Limb (tissue), 2 donors: ENCODE results near the gene PLTP.
A peak's percentile ranks its signal among the peaks of the same experiment; 100 is the strongest.
"Not testable (repeated sequence)": the region's sequence is repeated elsewhere in the genome, so short reads cannot be mapped to it uniquely, and the experiment has no call there.

ENCODE experiments used
- DNase-seq, 2 donors: peaks; one replicate each; pipeline ENCODE4 v3.0.0-alpha.2; 2016; ENCODE audit errors: extremely low spot score in 2 of 2

PLTP gene, protein sequence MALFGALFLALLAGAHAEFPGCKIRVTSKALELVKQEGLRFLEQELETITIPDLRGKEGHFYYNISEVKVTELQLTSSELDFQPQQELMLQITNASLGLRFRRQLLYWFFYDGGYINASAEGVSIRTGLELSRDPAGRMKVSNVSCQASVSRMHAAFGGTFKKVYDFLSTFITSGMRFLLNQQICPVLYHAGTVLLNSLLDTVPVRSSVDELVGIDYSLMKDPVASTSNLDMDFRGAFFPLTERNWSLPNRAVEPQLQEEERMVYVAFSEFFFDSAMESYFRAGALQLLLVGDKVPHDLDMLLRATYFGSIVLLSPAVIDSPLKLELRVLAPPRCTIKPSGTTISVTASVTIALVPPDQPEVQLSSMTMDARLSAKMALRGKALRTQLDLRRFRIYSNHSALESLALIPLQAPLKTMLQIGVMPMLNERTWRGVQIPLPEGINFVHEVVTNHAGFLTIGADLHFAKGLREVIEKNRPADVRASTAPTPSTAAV

DNA sequence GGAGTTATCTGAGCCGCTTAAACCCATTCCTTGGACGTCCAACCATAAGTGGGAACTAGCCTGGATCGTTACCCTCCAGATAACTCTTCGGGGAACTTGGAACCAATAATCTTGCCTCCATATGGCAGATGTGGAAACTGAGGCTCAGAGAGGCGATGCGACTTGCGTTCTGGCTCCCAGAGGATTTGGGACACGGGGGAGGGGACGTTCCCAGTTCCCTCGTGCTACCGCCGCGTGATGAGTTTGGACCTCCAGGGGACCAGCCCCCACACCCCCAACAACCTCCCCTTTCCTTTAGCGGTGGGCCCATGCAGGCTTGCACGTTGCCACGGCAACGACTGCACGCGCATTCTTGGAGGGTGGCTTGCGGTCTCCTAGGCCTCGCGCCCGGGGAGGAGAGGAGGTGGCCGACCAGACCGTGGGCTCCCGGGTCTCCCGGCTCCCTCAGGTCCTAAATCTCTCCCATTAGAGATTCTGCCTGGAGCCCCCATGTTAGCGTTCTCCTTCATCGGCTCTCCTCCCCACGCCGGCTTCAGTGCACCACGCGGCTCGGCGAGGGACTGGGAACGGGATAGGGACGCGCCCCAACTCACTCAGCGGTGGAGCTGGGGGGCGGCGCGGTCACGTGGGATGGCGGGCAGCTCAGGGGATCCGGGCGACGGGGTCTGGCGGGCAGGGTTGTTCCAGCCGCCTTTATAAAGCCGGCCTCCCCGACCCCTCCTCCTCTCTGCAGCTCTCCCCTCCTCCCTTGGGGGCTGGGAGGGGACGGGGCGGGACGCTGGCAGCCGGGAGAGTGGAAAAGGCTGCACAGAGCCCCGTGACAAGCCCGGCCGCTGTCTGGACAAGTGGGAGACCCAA, at the start of gene PLTP:
PLTP (minus strand) TSS at position 670 of the 858 bp plus-strand sequence. CDS start 703 bp downstream, outside the sequence.
- peak; percentile 34 to 84 for DNase-seq

DNA sequence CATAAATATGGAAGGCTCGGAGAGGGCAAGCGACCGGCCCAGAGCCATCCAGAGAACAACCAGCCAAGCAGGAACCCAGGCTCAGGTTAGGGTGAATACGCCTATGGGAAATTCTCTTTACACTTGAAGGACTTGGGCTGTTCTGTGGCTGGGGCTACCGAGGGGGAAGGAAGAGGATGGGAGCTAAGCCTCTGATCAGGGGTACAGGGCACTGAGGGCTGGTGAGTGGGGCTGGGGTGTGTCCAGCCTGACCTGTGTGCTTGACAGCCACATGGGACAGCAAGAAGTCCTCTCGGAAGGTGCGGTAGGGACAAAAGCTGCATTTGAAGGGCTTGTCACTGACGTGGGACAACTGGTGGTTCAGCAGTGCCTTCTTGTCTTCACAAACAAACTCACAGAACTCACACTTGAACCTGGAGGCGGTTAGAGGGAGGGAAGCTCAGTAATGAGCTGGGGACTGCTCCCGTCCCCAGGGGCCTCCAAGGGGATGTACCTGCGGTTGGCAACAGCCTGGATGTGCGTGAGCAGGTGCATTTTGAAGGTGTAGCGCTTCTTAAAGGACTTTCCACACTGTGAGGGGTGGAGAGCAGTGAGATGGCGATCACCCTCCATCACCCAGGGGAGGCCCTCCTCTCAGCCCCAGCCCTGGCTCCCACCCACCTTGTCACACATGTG, 48.1 kb upstream of the PLTP start:
- no peak for DNase-seq

DNA sequence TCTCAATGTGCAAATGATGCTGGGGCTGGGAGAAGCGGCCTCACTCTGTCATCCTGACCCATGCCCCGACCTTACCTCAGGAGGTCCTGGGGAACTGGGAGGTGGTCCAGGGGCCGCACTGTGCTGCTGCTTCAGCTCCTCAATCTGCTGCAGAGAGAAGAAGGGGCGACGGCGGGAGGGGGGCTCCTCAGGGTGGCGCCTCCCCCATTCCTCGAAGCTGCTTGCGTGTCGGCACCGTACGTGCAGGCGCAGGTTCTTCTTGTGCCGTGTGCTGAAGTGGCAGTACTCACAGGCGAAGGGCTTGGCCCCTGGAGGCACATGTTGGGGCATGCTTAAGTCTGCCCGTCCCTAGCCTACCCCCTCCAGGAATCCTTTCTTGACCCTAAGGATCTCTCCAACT, 47.2 kb upstream of the PLTP start:
- no peak for DNase-seq

DNA sequence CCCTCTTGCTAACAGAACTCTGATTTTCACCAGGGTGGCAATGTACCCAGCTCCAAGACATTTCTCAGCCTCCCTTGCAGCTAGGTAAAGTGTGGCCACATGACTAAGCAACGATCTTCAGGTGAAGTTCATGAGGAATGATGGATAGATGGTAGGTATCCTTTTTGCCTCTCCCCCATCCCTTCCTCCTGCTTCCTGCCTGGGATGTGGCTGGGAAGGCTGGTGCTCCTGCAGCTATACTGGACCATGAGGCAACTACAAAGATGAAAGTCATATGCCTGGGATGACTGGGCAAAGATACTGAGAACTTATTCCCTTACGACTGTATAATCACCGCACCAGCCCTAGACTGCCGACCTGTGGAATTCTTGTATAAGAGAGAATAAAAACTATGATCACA, 46.6 kb upstream of the PLTP start:
- no peak for DNase-seq

DNA sequence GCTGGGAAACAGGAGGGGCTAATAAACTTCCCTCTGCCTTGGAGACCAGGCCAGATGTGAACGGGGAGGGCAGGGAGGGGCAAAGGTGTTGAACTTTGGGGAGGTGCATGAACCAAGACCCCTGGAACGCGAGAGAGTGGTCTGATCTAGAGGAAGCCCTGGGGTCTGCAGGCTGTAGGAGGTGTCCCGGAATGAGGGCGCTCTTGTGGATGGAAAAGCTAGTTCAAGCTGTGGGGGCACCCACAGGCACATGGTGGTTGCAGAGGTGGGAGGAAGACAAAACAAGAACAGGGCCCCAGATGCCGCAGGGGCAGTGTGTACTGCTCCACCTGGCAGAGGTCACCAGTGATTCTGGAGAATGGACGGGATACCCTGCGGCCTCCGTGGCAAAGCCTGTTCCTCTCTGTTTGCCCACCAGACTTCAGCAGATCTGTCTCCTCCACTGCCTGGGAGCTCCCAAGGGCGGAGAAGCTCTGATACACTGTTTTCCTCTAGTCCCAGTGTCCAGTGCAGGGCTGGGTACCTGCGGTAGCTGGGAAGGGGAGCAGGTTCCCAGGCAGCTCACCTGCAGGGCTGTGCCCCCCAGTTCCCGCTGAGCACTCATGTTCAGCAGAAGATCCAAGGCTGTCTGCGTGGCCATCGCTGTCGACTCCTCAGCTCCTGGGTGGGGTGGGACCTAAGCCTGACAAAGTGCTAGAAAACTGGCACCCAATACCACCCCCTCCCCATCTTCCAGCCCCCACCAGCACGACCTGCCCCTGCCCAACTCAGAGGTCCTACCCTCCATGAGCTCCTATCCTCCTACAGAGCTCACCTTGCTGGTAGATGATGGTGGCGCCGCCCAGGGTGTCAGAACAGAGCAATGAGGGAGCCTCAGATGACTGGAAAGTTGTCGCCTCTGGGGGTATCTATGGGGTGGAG, 45.3 kb upstream of the PLTP start:
- DNase-seq: peak in 1 of 2 donors; percentile 26

DNA sequence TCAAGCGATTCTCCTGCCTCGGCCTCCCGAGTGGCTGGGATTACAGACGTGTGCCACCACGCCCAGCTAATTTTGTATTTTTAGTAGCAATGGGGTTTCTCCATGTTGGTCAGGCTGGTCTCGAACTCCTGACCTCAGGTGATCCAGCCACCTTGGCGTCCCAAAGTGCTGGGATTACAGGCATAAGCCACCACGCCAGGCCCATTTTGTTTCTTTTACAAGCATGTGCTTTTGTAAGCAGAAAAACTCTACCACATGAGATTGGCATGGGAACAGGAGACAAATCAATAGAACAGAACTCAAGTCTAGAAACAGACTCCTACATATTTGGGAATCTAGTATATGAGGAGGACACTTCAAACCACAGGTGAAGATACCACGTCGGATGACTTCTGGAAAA, 44.4 kb upstream of the PLTP start:
- not testable (repeated sequence) for DNase-seq

DNA sequence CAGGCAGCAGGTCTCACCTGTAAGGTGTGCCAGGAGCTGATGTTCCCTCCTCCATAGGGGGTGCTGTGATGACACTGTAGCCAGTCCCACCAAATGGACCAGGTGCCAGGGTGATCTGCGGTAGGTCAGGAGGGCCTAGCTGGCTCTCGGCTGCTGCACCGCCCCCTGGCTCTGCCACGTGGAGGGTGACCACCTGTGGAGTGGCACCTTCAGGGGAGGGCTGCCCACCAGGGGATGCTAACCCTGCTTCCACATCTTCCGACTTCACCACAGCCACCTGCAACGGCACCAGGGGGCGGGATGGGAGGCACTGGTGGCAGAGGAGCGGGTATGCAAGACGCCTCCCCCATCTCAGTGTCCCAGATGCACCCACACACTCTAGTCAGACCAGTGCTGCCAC, 41.7 kb upstream of the PLTP start:
- DNase-seq: no peak

DNA sequence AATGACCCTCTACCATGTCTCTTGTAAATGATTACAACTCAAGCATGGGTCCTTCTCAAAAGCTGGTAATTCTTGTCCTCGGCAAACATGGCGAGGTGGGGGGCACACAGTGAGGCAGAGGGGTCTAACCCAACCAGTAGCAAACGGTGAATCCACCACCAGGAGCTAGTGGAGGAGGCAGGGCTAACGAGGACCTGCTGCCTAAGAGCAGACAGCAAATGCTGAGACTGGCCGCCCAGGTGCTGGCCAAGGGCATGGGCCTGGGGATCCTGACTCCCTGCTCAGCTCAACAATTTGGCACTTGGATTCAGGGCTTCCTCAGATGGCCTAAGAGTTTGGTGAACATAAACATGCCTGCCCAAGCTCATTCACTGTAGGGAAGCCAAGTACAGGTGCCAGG, 40.9 kb upstream of the PLTP start:
- DNase-seq: no peak

DNA sequence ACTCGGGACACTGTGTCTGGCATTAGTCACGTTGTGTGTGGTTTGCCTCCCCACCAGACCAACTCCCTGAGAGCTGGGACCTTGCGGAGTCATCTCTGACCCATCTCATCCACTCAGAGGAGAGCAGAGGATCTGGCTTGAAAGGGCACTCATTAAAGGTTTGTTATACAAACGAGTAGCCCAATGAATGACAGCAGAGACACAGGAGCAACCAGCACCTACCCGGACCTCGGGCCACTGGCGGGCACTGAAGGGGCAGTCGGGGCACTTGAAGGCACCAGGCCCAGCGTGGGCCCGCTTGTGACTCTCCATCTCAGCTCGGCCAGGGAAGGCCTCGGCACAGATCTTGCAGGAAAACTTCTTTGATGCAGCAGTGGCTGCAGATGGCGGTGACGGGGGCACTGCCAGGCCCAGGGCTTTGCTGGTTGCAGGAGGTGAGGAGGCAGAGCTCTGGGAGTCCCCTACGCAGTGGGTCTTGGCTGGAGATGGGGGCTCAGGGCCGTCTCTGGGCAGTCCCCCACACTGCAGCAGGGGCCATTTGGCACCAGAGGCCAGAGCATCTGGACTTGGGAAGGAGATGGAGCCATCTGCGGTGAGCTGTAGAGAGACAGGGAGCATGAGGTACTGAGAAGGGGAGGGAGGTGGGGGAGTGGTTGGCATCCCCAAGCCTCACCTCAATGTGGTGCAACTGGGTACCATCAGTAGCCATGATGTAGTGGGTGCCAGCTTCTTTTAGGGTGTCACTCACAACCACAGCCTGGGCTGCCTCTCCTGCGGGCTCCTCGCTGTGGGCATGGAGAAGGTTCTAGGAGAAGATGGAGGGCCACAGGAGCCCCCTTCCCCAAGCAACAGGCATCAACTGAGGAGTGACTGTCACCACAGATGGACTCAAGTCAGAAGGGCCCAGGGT, 40.2 kb upstream of the PLTP start:
- no peak for DNase-seq

DNA sequence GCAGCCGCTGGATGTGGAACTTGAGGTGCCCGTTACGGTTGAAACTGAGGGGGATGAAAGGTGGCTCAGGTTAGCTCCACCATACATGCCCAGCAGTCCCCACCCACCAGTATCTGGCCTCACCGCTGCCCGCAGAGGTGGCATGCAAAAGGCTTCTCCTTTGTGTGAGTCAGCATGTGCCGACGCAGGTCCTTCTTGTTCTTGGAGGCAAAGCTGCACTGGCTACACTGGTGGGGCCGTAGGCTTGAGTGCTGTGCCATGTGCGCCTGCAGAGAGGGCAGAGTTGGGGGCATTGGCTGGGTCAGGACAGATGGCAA, 38.3 kb upstream of the PLTP start:
- DNase-seq: peak in 1 of 2 donors; percentile 30

DNA sequence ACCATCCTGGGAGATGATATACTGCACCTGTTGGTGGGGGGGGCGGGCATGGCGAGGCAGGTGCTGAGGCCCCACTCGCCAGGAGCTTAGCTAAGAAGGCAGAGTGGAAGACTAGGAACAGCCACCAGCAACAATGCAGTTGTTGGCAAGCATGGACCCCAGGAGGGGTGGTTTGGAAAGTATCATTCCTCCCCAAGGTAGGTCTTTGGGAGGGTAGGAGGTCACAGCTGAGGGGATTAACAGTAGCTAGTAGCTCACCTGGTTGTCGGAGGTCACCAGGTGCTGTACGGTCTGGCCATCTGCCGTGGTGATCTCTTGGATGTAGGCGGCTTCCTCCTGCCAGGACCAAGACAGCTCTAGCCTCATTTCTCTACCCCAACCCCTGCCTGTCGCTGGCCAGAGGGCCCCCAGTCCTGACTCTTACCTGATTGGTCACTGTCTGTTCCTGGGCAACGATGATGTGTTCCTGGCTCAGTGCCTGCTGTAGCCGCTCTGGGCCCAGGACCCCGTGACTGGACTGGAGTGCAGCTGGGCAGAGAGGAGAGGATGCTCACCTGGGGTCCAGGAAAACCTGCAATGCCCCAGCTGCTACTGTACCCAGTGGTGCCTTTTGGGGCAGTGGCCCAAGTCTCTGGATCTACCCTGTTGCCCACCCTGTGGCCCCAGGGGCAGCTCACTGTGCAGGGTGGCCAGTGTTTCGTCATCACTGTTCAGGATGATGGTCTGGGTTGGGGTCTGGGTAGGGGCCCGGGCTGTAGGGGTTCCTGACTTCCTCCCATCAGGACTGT, 37.8 kb upstream of the PLTP start:
- peak in 1 of 2 donors; percentile 24 for DNase-seq

DNA sequence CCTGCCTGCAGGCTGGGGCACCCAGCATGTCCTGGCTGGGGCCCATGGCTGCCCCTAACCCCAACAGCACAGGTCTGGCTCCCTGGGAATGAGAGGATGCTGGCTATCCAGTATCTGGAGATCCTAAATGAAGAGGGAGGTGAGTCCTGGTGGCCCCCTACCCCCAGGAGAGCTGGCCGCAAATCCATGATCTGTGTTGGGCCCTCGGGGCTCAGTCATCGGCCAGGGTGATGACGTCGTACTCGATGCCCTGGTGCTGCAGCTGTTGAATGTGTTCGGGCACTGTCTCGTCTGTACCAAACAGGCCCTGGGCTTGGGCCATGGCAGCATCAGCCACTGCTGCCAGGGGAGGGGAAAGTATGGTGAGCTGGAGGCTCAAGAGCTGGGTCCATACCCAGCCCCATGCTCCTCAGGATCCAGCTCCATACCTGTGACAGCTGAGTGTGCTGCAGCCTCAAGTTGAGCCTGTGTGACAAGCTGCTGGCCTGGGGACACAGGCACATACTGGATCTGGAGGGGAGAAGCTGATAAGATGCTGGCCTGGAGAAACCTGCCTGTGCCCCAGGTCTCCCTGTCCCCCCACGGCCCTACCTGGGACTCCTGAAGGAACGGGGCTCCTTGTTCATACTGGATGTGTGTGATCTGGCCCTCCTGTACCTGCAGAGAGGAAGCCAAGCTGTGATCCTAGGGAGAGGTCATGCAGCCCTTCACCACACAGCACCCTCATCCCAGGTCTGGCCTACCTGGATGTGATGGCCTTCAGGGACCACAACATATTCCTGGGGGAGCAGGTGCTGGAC, 37.0 kb upstream of the PLTP start:
- peak in 1 of 2 donors; percentile 28 for DNase-seq

DNA sequence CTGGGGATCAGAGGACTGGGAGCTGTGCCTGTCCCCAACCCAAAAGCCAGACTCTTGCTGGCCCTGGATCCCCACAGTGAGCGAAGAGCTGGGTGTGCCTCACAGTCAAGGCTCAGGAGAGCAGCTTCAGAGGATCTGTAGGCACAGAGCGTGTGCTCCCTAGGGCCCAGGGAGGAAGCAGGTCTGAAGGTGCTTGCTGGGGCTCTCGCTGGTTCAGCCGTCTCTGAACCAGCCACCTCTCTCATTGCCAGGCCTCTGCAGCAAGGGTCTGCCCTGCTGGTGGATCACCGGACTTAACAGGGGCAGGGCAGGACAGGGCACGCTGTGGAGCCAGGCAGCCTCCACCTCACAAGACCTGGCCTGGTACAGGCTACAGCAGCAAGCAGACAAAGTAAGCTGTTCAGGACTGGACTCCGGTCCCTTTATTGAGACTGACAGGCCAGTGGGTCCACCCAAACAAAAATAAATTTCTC, 36.3 kb upstream of the PLTP start:
- peak in 1 of 2 donors; percentile 23 for DNase-seq

DNA sequence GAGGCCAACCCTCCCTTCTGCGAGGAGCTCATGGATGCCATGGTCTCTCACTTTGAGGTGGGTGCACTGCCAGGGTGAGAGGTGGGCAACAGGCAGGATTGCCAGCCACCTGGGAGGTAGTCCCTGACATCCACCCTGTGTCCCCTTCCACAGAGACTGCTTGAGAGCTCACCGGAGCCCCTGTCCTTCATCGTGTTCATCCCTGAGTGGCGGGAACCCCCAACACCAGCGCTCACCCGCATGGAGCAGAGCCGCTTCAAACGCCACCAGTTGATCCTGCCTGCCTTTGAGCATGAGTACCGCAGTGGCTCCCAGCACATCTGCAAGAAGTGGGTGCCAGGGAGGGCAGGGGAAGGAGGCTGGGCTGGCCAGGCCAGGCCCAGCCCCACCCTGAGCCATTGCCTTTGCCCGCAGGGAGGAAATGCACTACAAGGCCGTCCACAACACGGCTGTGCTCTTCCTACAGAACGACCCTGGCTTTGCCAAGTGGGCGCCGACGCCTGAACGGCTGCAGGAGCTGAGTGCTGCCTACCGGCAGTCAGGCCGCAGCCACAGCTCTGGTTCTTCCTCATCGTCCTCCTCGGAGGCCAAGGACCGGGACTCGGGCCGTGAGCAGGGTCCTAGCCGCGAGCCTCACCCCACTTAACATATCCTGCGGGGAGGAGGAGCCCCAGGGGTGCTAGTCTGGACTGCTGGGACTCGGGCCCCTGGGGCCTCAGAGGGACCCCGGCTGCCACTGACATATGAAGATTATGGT, 35.3 kb upstream of the PLTP start:
- peak in 1 of 2 donors; percentile 27 for DNase-seq

DNA sequence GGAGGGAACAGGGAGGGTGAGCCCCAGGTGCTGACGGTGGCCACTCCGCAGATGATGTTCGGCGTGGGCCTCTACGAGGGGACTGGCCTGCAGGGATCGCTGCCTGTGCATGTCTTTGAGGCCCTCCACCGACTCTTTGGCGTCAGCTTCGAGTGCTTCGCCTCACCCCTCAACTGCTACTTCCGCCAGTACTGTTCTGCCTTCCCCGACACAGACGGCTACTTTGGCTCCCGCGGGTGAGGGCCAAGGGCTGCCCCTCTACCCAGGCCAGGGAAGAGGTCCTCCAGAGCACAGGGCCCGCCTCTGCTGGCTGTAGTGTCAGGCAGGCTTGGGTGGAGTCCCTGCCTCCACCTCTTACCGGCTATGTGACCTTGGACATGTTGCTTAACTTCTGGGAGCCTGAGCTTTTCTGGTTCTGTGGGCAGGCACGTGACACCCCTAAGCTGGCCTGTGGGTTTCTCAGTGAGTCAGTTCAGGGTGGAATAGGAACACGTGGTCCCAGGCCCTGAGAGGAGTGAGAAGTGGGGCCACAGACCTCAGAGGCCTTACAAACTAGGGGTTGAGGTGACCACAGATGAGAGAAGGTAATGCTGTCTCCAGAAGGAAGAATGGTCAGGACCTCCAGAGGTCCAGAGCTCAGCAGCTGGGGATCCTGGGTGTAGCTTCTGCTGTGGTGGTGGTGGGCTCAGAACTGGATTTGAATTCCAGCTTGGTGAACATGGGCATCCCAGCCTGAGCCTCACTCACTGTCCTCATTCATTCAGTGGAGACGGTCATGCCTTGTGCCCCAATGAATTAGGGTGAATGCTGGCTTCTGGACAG, 34.4 kb upstream of the PLTP start:
- DNase-seq: no peak

DNA sequence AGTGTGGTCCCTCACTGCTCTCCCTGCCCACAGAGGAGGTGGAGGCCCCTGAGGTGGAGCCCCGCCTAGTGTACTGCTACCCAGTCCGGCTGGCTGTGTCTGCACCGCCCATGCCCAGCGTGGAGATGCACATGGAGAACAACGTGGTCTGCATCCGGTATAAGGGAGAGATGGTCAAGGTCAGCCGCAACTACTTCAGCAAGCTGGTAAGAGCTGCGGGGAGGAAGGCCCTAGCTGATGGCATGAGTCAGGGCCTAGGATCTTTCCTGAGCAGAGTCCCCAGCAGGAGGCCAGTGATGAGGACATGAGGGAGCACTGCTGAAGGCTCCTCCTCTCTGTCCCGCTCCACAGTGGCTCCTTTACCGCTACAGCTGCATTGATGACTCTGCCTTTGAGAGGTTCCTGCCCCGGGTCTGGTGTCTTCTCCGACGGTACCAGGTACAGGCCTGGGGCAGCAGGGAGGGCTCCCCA, 33.8 kb upstream of the PLTP start:
- no peak for DNase-seq
